GM12878 (cell line): Measurements from ENCODE around the gene ITPKB. TPM values are rescaled to one million over a fixed set of nuclear protein-coding genes. Genes with fewer than 3 reads are reported as not detected.

Source experiments
- ATAC-seq: fragments of 200-7000 bp; cut with Tn5 transposase; 3 replicates; pipeline ENCODE4 v1.9.1; 2020; ENCODE audit warnings: mild to moderate bottlenecking, moderate library complexity
- BruUV-seq: library from RNA; stranded (reverse); fragments of 400-500 nt; replicated peaks from 2 replicates; lab custom pipeline; 2021; lab: Mats Ljungman, UMichigan
- CTCF ChIA-PET: fragments of 300-600 bp; sonication (Branson Sonifier 250); formaldehyde crosslinking; extraction: SDS; loops from one replicate; lab custom pipeline; 2021; ENCODE audit warnings: inconsistent platforms; lab: Yijun Ruan, JAX
- POLR2A ChIA-PET: fragments of 350-600 bp; formaldehyde crosslinking; extraction: SDS; loops from one replicate; lab custom pipeline; 2021; ENCODE audit warnings: inconsistent platforms; lab: Charles Lee
- RAD21 ChIA-PET: fragments of 300-600 bp; sonication (Branson Sonifier 250); formaldehyde crosslinking; loops from one replicate; lab custom pipeline; 2023; ENCODE audit warnings: antibody characterized with exemption; ENCODE audit not compliant: unreplicated experiment; lab: Charles Lee
- SMC1A ChIA-PET: fragments of 300-600 bp; sonication (Branson Sonifier 250); formaldehyde crosslinking; loops from one replicate; lab custom pipeline; 2023; ENCODE audit not compliant: unreplicated experiment, uncharacterized antibody; lab: Charles Lee
- DNase-seq: peaks from one replicate; pipeline ENCODE4 v3.0.0-alpha.2; 2011; ENCODE audit warnings: low read depth, low spot score
- FAIRE-seq: peaks from 3 replicates; lab custom pipeline; 2011; peaks lifted over from hg19 to GRCh38; lab: Jason Lieb, UNC
- H2AFZ ChIP-seq: 2 replicates; pipeline ENCODE4 v1.6.0; 2011; ENCODE audit warnings: low read depth, low read length, control low read depth; ENCODE audit not compliant: control insufficient read depth
- H3K27ac ChIP-seq: 2 replicates; pipeline ENCODE4 v1.5.1; 2011; ENCODE audit warnings: control low read depth; ENCODE audit not compliant: control insufficient read depth, insufficient read depth
- H3K27me3 ChIP-seq, 2 experiments: replicated peaks in 1 of 2; 2 replicates each; pipeline versions ENCODE4 v1.6.0 to v1.6.1; 2011; ENCODE audit warnings: low read length in 1 of 2; ENCODE audit not compliant: control insufficient read depth in 2 of 2, insufficient read depth in 2 of 2
- H3K36me3 ChIP-seq, 2 experiments: 2 replicates each; pipeline ENCODE4 v1.5.1; 2011; ENCODE audit warnings: low read length in 1 of 2; ENCODE audit not compliant: control insufficient read depth in 2 of 2, insufficient read depth in 2 of 2
- H3K4me1 ChIP-seq: 2 replicates; pipeline ENCODE4 v1.6.1; 2011; ENCODE audit warnings: mild to moderate bottlenecking, low read length, moderate library complexity, mixed read lengths; ENCODE audit not compliant: control insufficient read depth, insufficient read depth
- H3K4me2 ChIP-seq: 2 replicates; pipeline ENCODE4 v1.6.0; 2011; ENCODE audit warnings: control low read depth; ENCODE audit not compliant: control insufficient read depth, insufficient read depth
- H3K4me3 ChIP-seq: fragments of 200-600 bp; sonication (generic); 2 replicates; pipeline ENCODE4 v1.5.1; 2016
- H3K79me2 ChIP-seq: 2 replicates; pipeline ENCODE4 v1.6.0; 2011; ENCODE audit warnings: low read length; ENCODE audit not compliant: control insufficient read depth, insufficient read depth
- H3K9ac ChIP-seq: 2 replicates; pipeline ENCODE4 v1.8.0; 2011; ENCODE audit warnings: low read length, control low read depth, mixed read lengths; ENCODE audit not compliant: control insufficient read depth, insufficient read depth
- H3K9me3 ChIP-seq: replicated peaks from 3 replicates; pipeline ENCODE4 v1.5.1; 2011; ENCODE audit warnings: mild to moderate bottlenecking, low read length; ENCODE audit not compliant: control insufficient read depth, insufficient read depth
- H4K20me1 ChIP-seq: 2 replicates; pipeline ENCODE4 v1.6.0; 2011; ENCODE audit not compliant: control insufficient read depth, insufficient read depth
- ATF7 ChIP-seq: fragments of 450-650 bp; IDR thresholded peaks from 2 replicates; pipeline ENCODE4 v1.6.1; 2016; ENCODE audit warnings: low read depth, mild to moderate bottlenecking
- BCL3 ChIP-seq: IDR thresholded peaks from 2 replicates; pipeline ENCODE4 v1.6.1; 2011; ENCODE audit warnings: borderline replicate concordance, low read depth, mild to moderate bottlenecking, moderate library complexity, low read length; ENCODE audit not compliant: insufficient read depth, poor library complexity, severe bottlenecking
- BCLAF1 ChIP-seq: fragments of 450-650 bp; IDR thresholded peaks from 2 replicates; pipeline ENCODE4 v1.6.1; 2017; ENCODE audit warnings: antibody characterized with exemption, mild to moderate bottlenecking, moderate library complexity
- BHLHE40 ChIP-seq, 2 experiments: fragments of 450-650 bp in 1 of 2; IDR thresholded peaks; 2 replicates each; pipeline ENCODE4 v1.6.1; 2011 to 2017; ENCODE audit warnings: low read depth in 2 of 2, borderline replicate concordance in 1 of 2, improper control_type of control experiment in 1 of 2, low read length in 1 of 2, mild to moderate bottlenecking in 1 of 2
- E4F1 ChIP-seq: fragments of 450-650 bp; IDR thresholded peaks from 2 replicates; pipeline ENCODE4 v1.6.1; 2018; ENCODE audit warnings: borderline replicate concordance, mild to moderate bottlenecking; ENCODE audit not compliant: partially characterized antibody
- FOXM1 ChIP-seq: IDR thresholded peaks from 2 replicates; pipeline ENCODE4 v1.6.1; 2012; ENCODE audit warnings: low read depth, mild to moderate bottlenecking, inconsistent platforms, low read length, moderate library complexity
- NBN ChIP-seq: fragments of 450-650 bp; IDR thresholded peaks from 2 replicates; pipeline ENCODE4 v1.6.1; 2016
- RBBP5 ChIP-seq: fragments of 200-600 bp; sonication (generic); conservative IDR thresholded peaks from 2 replicates; pipeline ENCODE4 v1.6.1; 2016
- RELA ChIP-seq: fragments of 450-650 bp; IDR thresholded peaks from 2 replicates; pipeline ENCODE4 v1.8.0; 2014; ENCODE audit warnings: borderline replicate concordance; ENCODE audit not compliant: partially characterized antibody
- RUNX3 ChIP-seq: IDR thresholded peaks from 2 replicates; pipeline ENCODE4 v1.6.1; 2012; ENCODE audit warnings: low read length, inconsistent platforms
- ZNF207 ChIP-seq: fragments of 450-650 bp; IDR thresholded peaks from 2 replicates; pipeline ENCODE4 v1.6.1; 2014; ENCODE audit warnings: antibody characterized with exemption, mild to moderate bottlenecking, borderline replicate concordance
- WGBS: methylation state at CpG from one replicate; pipeline ENCODE4 v1.1.6; 2016; ENCODE audit warnings: low lambda C conversion rate; ENCODE audit not compliant: insufficient replicate concordance, insufficient coverage; ENCODE audit errors: missing lambda C conversion rate; 5-methylcytosine and 5-hydroxymethylcytosine counted together
- in situ Hi-C: fragments of 300-500 bp; cut with MboI; formaldehyde crosslinking; loops from 9 replicates; pipeline ENCODE4 v1.14.3; 2018; ENCODE audit warnings: mixed read lengths
- intact Hi-C: fragments of 100-400 bp; cut with micrococcal nuclease; formaldehyde crosslinking; loops from one replicate; pipeline ENCODE4 v1.14.2; 2022; ENCODE audit not compliant: unreplicated experiment
- polyA plus RNA-seq, 11 experiments: library from polyadenylated mRNA; depleted of rRNA in 4 of 11; unstranded in 6 of 11; stranded (reverse) in 5 of 11; fragments of >200 nt; fragmentation: Nextera tagmentation in 4 of 11; fragmentation: Illumina TruSeq in 1 of 11; extraction: Ambion mirVana in 4 of 11; extraction: Trizol in 1 of 11; gene quantifications; 1 replicate in 1 of 11; 2 replicates in 10 of 11; pipeline versions ENCODE4 v1.2.1 to v1.2.3, GENCODE V29; 2011 to 2016; ENCODE audit warnings: inconsistent platforms in 2 of 11, missing spikeins in 2 of 11, low read depth in 1 of 11
- total RNA-seq, 4 experiments: library from RNA; depleted of rRNA in 3 of 4; stranded (reverse); fragments of >200 nt in 3 of 4; fragmentation: Illumina TruSeq in 1 of 4; extraction: Trizol in 1 of 4; gene quantifications; 2 replicates each; pipeline versions ENCODE4 v1.2.1 to v1.2.3, GENCODE V29; 2013 to 2021

ITPKB gene
- total and polyA plus RNA-seq, 10 of the 15 experiments (the other 5 are each of a cell fraction or from before 2014, with no cell fraction given): 1.3 to 38.7 (median 12.9) TPM

GRCh38 chr1:226677027-226678020 is 61.8 kb downstream of the ITPKB start (continued):
- TF ChIP-seq BCL3: no peak

- DNase-seq (no peak), FAIRE-seq (no peak), ATAC-seq (peak; percentile 5; the same call in 2 of the 3 replicates)
- in situ Hi-C loops: no loop called here
- H4K20me1 ChIP-seq: 0 out of 2 replicates have a peak, but pooled peaks cover 2% of the 10 kb centered on the region
- H3K9ac ChIP-seq: no peak overlapping the region
- BruUV-seq: no TSS peak
- intact Hi-C loops: no loop called here
- SMC1A ChIA-PET: interaction anchor here (0.6 to 8.6 kb wide), 17 partner anchors 9 to 206 kb away, joined by 3 to 67 read pairs (median 4); no protein-coding TSS in a partner anchor
- H3K36me3 ChIP-seq: peaks cover 2 to 3% of the 10 kb centered on the region in 2 experiments; a peak in 3 of 4 replicates
- peak overlapping the region; percentile 42 for H3K27ac ChIP-seq
- peaks cover 33% of the 10 kb centered on the region for H3K79me2 ChIP-seq
- H3K27me3 ChIP-seq: no peaks in the 10 kb centered on the region
- CTCF ChIA-PET: interaction anchor here (0.9 to 4.2 kb wide), 7 partner anchors 12 to 43 kb away, joined by 3 to 19 read pairs (median 5); no protein-coding TSS in a partner anchor
- peak overlapping the region; percentile 30; the same call in 1 of the 2 replicates for H3K4me3 ChIP-seq
- H3K9me3 ChIP-seq: no peaks in the 10 kb centered on the region
- peaks cover 65% of the 10 kb centered on the region for H3K4me1 ChIP-seq
- WGBS: 2% methylated on average over 5 of the region's 5 CpGs
- RAD21 ChIA-PET: interaction anchor here (0.8 to 4.7 kb wide), 13 partner anchors 11 to 147 kb away, joined by 3 to 30 read pairs (median 6); partner anchors contain the start of gene ITPKB
- POLR2A ChIA-PET: interaction anchor here (1.1 to 2.3 kb wide), 4 partner anchors 14 to 44 kb away, joined by 3 to 13 read pairs (median 6); no protein-coding TSS in a partner anchor
- peak overlapping the region; percentile 92 for H3K4me2 ChIP-seq
- no peak overlapping the region for H2AFZ ChIP-seq
- no peak for TF ChIP-seq RELA
- TF ChIP-seq FOXM1: no peak
- no peak for TF ChIP-seq NBN
- peak; percentile 9 to 18; a peak in 1 of 4 replicates for TF ChIP-seq BHLHE40 (IDR thresholded peaks at IDR 0.05; ENCODE audit: borderline replicate concordance in 1 of 2, low read depth in 2 of 2, low read length in 1 of 2)
- no peak for TF ChIP-seq RBBP5
- TF ChIP-seq ATF7: 0 out of 2 replicates have a peak, but pooled peaks have one; percentile 7
- TF ChIP-seq BCLAF1: no peak
- no peak for TF ChIP-seq E4F1
- TF ChIP-seq ZNF207: no peak
- TF ChIP-seq RUNX3: peak; percentile 87
Observed at GRCh38 chr1:226676381-226676780, 62.7 kb downstream of the ITPKB start.
